Fibroblast of the aortic adventitia (primary cell): ENCODE results near the gene SGK1. TPM values are rescaled to one million over a fixed set of nuclear protein-coding genes. Genes with fewer than 3 reads are reported as not detected.
A peak's percentile ranks its signal among the peaks of the same experiment; 100 is the strongest.

ENCODE experiments used
- DNase-seq: peaks from one replicate; pipeline ENCODE4 v3.0.0-alpha.2; 2010; ENCODE audit warnings: low read depth
- H3K4me3 ChIP-seq: 2 replicates; pipeline ENCODE4 v1.5.1; 2011; ENCODE audit warnings: low read depth, mild to moderate bottlenecking, control low read depth, low read length, moderate library complexity
- total RNA-seq: library from RNA; depleted of rRNA; stranded (reverse); fragments of >200 nt; gene quantifications from 2 replicates; pipeline ENCODE4 v1.2.3, GENCODE V29; 2012; ENCODE audit warnings: low replicate concordance
- TF ChIP-seq, protein P1 (sequence below): IDR thresholded peaks from 2 replicates; pipeline ENCODE4 v1.5.1; 2011; ENCODE audit warnings: mild to moderate bottlenecking, low read length, control low read depth, inconsistent platforms; ENCODE audit not compliant: insufficient read depth

Gene SGK1
- total RNA-seq, 1 donor: 63.2 TPM

DNA sequence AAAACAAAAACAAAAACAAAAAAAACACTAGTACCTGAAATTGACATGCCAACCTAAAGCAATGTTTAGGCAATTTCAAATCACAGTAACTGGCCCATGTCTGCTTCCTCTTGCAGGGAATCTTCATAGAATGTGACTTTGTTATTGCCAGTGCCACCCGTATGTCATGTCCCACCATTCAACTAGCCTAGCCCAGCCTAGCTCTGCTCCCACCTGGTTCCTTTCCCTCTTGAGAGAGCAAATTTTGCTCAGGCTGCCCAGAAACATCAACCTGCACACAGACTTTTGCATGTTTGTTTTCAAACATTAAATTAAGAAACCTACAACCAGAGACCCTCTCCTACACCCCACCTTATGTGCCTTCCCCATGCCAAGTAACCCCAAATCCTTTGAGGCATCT, 140.7 kb downstream of the SGK1 start:
- DNase-seq: no peak
- no peak overlapping the region for H3K4me3 ChIP-seq
- TF ChIP-seq, protein P1, sequence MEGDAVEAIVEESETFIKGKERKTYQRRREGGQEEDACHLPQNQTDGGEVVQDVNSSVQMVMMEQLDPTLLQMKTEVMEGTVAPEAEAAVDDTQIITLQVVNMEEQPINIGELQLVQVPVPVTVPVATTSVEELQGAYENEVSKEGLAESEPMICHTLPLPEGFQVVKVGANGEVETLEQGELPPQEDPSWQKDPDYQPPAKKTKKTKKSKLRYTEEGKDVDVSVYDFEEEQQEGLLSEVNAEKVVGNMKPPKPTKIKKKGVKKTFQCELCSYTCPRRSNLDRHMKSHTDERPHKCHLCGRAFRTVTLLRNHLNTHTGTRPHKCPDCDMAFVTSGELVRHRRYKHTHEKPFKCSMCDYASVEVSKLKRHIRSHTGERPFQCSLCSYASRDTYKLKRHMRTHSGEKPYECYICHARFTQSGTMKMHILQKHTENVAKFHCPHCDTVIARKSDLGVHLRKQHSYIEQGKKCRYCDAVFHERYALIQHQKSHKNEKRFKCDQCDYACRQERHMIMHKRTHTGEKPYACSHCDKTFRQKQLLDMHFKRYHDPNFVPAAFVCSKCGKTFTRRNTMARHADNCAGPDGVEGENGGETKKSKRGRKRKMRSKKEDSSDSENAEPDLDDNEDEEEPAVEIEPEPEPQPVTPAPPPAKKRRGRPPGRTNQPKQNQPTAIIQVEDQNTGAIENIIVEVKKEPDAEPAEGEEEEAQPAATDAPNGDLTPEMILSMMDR: no peak

DNA sequence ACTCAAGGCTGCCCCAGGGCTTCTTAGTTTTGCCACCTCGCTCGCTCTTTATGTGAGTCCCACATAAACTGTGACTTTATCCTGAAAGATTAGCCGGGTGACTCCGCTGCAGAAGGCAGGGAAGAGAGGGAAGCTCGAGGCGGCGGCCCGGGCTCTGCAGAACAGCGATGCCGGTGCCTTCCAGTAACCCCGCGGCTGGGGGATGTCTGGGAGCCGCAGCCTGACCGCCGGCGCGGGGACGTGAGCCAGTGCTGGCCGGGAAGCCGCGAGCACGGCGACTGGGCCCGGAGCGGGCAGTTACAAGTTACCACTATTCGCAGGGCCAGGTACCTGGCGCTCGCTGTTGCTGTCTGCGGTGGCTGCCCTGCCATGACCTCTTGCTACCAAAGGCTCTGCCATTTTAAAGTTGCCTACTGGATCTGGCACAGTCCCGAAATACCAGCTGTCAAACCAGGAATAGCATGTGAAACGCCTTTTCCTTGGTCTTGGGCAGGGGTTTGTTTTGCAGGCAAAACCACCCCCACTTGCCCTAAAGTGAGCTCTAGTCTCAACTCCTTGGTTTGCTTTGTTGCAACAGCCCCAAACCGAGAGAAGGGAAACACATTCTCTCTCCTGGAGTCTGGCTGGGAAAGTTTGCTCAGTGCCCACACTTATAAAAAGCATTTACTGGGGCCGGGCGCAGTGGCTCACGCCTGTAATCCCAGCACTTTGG, 141.5 kb downstream of the SGK1 start:
- TF ChIP-seq, protein P1: no peak
- peak overlapping the region; percentile 73 for H3K4me3 ChIP-seq
- peak; percentile 66 for DNase-seq

DNA sequence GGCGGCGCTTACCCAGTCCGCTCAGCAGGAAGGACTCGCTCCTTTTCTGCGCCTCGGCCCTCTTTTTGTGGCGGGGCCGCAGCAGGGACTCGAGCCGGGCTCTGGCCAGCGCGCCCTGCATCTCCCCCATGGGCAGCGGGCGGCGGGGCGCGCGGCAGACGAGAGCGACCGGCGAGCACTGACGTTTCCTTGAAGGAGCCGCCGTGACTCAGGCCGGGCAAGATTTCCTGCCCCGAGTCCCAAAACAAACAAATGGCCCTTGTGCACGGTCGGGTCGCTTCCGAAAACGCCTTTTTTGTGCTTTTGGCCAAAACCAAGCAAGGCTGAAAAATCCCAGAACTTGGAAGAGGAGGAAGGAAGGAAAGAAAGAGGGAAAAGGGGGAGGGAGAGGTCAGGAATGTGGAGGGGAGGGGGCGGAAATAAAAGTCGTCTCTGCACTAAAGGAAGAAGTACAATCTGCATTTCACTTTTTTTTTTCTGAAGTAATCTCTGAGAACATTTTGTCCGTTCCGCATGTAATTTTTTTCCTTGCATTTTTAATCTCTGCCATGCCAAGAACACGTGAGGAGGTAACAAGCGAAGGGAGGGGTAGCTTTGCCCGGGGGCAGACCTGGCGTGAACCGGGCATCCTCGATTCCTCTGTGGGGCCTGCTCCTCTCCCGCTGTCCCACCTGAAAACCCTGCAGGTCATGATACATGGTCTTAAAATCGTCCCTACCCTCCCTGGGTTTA, 142.2 kb downstream of the SGK1 start:
- H3K4me3 ChIP-seq: peak overlapping the region; percentile 73
- DNase-seq: peak; percentile 87
- TF ChIP-seq, protein P1: no peak

DNA sequence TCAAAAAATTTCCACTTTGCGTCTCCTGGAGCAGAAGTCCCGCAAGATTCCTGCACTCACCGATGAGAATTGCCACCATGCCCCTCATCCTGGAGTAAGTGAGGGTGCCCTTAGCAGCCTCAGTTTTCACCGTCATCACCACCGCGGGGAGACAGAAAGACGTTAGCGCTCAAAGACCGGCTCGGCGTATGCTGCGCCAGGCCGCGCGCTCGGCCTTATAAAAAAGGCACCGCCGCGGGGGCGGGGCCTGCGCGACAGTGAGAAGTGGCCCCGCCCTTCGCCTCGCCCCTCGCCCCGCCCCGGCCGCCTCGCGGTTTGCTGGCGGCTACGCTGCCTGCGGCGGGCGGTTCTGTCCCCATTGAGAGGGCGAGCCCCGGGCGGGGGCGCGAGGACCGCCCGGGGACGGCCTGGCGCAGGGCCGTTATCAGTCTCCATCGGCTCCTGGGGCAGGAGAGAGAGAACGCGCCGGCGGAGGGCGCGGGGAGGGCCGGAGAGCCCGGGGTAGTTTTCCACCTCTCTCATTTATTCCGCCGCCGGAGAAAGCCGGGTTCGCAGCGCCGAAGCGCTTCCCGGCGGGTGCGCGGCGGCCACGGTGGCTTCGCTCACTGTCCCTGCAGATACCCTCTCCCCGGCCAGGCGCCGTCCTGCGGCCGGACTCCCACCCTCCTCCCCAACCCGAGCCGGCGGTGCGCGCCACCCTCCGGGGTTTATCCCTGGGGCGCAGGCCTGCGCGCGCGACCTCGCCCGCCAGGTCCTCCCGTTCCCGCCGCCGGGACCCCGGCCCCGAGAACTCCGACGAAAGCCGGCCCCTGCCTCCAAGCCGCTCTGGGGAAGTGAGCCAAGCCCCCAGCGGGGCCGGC, 143.0 kb downstream of the SGK1 start:
- TF ChIP-seq, protein P1: no peak
- peak; percentile 89 for DNase-seq

DNA sequence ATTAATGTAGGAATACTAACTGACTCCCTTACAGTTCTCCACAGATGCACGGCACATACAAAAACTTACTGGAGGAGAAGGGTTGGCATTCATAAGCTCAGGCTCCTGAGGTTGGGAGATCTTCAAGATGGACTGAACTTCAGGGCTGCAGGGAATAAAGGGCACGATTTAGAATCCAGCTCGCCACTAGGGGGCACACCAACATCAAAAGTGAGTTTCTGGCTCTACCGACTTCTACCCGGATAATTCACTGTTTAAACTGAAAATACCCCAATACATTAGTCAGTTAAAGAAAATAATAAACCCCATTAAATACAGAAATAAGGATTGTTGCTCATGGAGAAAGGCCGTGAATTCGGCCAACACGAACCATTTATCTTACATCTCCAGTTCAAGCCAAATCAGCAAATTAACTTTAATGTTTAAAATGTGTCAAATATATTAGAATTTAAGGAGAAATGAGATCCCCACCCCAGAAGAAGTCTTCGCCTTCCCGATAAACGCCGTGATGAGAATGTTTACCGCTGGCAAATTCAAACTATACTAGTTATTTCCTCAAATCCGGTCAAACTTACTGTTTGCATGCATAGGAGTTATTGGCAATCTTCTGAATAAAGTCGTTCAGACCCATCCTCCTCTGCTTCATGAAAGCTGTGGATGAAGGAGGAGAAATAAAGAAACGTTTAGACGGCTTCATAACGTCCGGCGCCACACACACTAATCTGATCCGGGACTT, 143.8 kb downstream of the SGK1 start:
- peak; percentile 94 for DNase-seq
- TF ChIP-seq, protein P1: peak; percentile 65
- peak overlapping the region; percentile 66 for H3K4me3 ChIP-seq

More for the DNA sequence above, 143.0 kb downstream of the SGK1 start:
- H3K4me3 ChIP-seq: peak overlapping the region; percentile 73

DNA sequence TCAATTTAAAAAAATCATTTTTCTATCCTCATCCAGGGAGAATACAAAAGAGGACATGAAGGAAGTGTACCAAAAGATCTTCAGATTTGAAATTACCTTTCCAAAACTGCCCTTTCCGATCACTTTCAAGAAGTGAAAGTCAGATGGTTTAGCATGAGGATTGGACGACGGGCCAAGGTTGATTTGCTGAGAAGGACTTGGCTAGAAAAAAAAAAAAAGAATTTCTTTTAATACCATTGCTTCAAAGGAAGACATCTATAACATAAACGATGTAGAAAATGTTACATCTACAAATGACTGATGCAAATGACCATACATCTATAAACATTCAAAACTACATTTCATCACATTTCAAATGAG, 144.6 kb downstream of the SGK1 start:
- TF ChIP-seq, protein P1: no peak
- peak; percentile 46 for DNase-seq
- peak overlapping the region; percentile 66 for H3K4me3 ChIP-seq
